D341Med (cell line): ENCODE results near the gene GNG14.
"Not testable (repeated sequence)": the region's sequence is repeated elsewhere in the genome, so short reads cannot be mapped to it uniquely, and the experiment has no call there.

Source experiments
- DNase-seq: peaks from one replicate; pipeline ENCODE4 v3.0.0; 2012; ENCODE audit warnings: low spot score

GNG14 gene

DNA sequence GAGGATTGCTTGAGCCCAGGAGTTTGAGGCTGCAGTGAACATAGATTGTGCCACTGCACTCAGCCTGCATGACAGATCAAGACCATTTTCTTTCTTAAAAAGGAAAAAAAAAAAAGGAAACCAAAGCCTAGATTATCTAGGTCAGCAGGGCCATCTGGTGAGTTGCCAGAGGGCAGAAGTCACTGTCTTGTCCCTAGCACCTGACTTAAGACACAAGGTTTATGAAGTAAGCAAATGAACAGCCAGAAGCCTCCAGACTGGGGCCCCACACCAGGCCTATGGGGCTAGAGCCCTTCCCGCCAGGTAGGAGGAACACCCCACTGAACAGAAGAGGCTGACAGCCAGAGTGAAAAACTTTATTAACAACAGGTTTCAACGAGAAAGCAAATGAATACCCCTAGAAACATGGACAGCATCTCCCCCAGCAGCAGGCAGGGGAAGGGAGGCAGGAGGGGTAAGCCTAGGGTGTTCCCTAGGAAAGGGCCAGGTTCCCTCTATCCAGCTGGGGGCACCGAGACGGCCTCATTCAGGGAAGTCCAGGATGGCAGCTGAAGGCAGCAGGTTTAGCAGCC, 20.0 kb upstream of the GNG14 start:
- no peak for DNase-seq

GRCh38 chr19:12668346-12668745, 19.5 kb upstream of the GNG14 start:
- no peak for DNase-seq

- DNase-seq = no peak
Observed at GRCh38 chr19:12668932-12669269, 18.9 kb upstream of the GNG14 start.

DNA sequence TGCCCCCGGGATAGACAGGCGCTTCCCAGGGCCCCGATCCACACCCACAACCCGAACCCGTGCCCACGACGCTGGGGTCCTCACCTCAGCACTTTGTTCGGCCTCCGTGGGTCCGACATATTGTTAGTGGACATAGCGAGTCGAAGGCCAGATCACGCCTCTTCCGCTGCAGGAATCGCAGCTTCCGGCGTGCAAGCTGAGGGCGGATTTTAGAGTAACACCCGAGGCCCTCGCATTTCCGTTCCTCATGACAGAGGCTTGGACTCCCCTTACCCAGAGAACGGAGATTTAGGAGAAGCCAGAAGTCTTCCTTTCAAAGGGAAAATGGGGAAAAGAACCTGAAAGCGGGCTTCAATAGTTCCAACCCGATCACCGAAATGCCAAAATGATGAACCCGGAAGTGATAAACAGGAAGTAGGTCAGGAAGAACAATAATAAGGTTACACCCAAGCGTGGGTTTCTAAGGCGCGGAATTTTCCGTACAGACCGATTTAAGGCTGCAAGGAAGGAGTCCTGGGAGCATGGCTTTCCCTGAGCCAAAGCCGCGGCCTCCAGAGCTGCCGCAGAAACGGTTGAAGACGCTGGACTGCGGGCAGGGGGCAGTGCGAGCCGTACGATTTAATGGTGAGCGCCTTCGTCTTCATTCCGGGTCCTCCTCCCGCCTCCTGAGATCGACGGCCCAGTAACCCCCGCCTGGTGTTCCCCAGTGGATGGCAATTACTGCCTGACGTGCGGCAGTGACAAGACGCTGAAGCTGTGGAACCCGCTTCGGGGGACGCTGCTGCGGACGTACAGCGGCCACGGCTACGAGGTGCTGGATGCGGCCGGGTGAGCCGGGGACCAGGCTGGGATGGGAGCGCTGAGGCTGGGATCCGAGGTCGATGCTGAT, 18.3 kb upstream of the GNG14 start:
- peak; percentile 79 for DNase-seq

DNA sequence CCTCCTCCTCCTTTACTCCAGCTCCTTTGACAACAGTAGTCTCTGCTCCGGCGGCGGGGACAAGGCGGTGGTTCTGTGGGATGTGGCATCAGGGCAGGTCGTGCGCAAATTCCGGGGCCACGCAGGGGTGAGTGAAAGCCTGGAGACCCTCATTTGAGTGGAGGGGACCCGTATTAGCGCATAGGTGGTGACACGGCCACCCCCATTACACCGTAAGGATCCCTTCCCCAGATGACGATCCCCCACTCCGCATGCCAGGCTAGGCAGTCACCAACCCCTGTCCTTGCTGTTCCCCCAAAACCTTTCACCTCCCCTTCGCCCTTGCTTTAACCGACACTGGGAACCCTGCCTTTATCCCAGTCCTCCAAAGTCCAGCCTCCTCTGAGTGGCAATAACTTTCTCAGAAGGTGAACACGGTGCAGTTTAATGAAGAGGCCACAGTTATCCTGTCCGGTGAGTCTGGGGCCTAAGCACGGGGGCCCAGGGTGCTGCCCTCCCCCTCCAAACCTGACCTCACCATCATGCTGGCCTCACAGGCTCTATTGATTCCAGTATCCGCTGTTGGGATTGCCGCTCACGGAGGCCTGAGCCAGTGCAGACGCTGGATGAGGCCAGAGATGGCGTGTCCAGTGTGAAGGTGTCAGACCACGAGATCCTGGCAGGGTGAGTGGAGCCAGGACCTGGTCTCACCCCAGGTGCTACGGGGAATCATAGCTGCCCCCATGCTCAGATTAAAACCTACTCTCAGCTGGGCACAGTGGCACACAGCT, 17.5 kb upstream of the GNG14 start:
- no peak for DNase-seq

DNA sequence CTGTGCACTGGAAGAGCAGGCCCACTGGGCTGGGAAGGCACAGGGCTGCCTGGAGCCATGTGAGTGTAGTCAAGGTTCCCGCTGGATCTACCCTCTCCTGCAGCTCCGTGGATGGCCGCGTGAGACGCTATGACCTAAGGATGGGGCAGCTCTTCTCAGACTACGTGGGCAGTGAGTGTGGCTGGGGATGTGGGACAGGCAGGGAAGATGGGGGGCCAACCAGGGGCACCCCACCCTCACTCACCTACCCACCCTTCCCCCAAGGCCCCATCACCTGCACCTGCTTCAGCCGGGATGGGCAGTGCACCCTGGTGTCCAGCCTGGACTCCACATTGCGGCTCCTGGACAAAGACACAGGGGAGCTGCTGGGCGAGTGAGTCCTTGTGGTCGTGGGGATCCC, 15.1 kb upstream of the GNG14 start:
- DNase-seq = no peak

GRCh38 chr19:12675399-12675798, 12.4 kb upstream of the GNG14 start:
- no peak for DNase-seq

- DNase-seq = no peak
Observed at GRCh38 chr19:12675940-12676339, 11.9 kb upstream of the GNG14 start.

DNA sequence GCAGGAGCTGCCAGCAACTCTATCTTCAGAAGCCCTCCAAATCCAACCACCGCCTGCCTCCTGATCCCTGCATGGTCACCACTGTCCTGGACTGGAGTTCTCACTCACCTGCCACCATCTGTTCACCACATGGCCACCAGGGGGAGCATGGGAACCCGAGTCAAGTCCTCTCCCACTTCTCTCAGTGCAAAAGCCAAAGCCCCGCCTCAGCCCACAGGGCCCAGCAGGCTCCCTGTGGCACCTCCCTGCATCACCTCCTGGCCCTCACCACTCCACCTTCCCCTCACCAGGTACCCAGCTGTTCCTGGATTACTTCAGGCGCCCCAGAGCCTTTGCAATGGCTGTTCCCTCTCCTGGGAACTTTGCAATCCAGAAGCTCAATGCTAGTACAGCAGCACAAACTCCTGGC, 11.4 kb upstream of the GNG14 start:
- DNase-seq = peak; percentile 84

DNA sequence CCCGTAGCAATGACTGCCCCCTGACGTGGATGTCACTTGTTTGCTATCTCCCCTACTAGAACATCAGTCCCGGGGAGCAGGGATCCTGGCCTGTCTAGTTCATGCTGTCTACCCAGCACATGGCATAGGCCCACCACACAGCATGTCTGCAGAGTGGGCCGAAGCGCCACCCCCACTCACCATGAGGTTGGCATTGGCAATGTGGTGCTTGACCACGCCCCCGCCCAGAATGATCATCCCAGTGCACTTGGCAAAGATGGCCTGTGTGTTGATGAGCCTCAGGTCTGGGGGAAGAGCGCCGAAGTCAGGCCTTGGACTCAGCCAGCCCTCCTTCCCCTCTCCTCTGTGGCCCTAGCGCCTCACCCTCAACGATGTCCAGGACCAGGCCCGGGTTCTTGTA, 10.9 kb upstream of the GNG14 start:
- DNase-seq = no peak

DNA sequence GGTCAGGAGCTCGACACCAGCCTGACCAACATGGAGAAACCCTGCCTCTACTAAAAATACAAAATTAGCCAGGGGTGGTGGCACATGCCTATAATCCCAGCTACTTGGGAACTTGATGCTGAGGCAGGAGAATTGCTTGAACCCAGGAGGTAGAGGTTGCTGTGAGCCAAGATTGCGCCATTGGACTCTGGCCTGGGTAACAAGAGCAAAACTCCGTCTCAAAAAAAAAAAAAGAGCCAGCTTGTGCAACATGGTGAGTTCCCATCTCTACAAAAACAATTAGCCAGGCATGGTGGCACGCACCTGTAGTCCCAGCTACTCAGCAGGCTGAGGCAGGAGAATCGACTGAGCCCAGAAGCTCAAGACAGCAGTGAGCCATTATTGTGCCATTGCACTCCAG, 9.8 kb upstream of the GNG14 start:
- DNase-seq = not testable (repeated sequence)

DNA sequence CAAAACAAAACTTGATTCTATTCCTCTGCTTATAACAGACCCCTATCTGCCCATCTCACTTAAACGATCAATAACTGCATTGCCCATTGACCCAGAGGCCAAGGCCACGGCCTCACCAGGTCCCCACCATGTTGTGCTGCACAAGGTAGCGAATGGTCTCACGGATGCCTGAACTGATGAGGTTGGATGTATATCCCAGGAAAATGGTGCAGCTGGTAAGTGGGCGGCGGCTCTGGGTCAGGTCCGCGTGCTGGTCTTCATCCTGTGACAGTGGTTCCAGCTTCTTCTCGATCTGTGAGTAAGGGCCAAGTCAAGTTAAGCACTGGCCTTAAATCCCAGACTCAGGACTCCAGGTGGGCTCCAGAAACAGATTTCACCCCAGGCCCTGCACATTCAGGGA, 7.8 kb upstream of the GNG14 start:
- no peak for DNase-seq

DNA sequence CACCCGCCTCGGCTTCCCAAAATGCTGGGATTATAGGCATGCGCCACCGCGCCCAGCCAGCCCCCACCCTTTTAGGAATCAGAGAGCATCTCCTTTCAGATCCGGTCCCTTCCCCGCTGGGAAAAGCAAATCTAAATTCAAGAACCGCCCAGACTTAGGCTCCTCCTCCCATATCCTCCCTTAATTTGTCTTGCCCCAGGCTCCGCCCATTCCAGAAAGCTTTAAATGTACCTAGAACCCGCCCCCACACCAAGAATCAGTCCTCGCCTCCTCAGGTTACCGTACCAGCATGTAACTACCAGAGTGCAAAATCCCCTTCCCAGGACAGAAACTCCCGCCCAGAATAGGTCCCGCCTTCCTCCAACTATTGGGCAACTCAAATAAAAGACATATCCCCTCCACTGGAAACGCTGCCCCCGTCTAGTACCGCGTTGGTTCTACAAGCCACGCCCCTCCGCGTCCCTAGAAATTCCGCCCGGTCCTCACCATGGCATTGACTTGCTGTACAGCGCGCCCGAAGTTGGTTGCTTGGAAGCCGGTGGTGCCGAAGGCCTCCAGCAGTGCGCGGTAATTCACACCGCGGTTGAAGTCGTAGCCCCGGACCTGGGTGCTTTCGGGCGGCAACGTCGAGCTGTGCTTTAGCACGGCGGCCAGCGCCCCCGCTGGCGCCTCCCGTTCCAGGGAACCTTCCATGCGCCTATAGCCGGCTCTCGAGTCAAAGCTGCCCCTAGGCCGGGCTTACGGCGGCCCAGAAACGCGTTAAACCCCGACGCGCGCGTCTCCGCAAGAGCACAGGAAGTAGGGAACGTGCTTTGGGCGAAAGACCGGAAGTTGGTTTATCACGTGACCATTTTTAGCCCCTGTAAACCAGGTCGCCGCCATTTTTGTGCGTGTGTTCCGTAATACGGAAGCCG, 6.5 kb upstream of the GNG14 start, which contains the start of gene DHPS:
TSS of gene DHPS (minus strand) at position 807 of the 914 bp plus-strand sequence. CDS start at position 693, 114 bp downstream.
- peak; percentile 88 for DNase-seq

- DNase-seq = no peak
Observed at GRCh38 chr19:12685831-12686230, 2.0 kb upstream of the GNG14 start.

GRCh38 chr19:12689012-12689411, 1.2 kb downstream of the GNG14 start:
- no peak for DNase-seq

DNA sequence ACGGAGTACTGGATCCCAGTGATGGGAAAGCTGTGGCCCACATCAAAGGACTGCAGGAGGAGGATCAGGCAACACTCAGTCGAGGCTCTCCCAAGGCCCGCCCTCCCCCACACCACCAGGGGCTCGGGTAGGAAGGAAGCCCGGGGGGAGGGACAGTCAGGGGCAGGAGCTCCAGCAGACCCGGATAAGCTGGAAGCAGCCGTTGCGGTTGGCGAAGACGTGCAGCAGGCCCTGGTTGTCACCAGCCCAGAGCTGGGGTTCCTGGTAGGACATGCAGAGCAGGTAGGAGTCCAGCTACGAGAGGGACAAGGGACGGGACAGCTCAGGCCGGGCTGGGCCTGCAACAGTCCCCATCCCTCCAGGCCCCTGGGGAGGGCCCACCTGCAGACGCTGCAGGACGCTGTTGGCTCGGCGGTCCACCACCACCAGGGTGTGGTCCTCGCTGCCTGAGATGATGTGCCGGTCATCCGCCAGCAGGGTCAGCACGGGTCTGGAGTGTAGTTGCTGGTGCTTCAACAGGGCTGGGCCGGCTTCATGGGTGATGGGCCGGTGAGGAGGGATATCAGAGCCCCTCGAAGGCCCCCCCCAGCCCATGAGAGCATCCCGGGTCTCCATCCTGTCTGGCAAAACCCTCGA, 1.9 kb downstream of the GNG14 start:
- no peak for DNase-seq

- DNase-seq = no peak
Observed at GRCh38 chr19:12692960-12693359, 5.2 kb downstream of the GNG14 start.

DNA sequence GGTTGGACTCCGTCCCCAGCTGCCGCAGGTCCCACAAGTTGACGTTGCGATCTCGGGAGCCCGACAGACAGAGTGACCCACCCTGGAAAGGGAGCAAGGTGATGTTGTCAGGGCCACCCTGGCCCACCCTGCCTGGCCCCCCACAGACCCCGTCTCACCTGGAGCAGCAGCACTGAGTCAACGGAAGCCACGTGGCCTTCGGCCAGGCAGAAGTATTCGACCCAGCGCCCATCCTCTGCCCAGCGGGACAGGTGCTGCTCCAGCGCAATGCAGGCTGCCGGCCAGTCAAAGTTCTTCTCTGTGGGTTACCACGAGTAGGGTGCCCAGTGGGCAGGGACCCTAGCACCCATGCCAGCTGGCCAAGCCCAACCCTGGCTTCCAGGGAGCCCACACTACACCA, 6.8 kb downstream of the GNG14 start:
- no peak for DNase-seq

DNA sequence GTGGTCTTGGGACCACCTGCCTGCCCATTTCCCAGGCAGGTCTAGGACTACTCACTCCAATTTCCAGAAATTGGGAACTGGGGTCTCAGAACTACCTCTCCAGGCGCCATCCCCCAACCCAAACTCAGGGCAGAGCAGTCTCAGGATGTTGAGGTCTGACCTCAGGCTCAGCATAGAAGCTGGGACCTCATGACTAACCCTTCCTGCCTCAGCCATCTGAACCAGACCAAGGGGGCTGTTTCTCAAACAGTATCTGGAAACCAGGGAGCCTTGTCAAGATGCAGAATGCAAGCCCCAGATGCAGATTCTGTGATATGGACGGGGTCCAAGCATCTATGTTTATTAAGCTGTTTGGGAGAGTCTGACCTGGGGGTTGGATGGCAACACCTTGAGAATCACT, 7.3 kb downstream of the GNG14 start:
- DNase-seq = no peak

DNA sequence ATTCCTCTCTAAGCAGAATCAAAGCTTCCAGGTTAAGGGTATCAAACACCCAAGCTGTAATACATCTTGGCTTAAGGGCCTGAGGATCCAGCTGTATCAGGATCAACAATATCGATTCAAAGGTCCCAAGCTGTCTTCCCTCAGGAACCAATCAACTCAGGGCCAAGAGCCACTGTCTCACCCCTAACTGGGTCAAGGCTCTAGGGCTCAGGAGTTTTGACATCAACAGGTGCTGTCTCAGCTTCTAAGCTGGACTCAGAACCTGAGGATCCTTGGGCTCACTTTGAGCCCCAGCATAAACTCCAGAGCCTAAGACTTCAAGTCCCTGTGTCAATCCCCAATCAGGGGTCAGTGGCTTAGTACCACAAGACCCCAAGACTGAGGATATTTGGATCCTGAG, 7.7 kb downstream of the GNG14 start:
- no peak for DNase-seq

DNA sequence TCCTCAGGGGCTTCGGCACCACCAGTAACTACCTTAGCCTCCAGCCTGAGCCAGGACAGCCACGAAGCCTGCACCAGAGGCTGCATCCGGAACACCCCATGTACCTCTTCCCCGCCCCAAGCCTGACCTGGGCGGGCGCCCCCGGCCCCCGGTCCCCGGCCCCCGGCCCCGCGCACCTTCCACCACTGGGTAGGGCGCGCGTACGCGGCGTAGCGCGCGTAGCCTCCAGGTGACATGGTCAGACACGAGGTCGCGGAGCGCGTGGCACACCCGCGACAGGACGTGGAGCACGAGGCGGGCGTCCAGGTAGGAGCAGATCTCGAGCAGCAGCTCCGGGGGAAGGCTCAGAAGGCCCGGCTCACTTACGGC, 8.2 kb downstream of the GNG14 start:
- no peak for DNase-seq
